SKM-1 treated with dmso at 0.1 percent for 144 hours (cell line): ENCODE data around the gene ZGPAT.

ENCODE experiments used
- DNase-seq: peaks from one replicate; lab custom pipeline; 2025; ENCODE audit not compliant: unreplicated experiment; lab: John Stamatoyannopoulos, UW

ZGPAT gene

DNA sequence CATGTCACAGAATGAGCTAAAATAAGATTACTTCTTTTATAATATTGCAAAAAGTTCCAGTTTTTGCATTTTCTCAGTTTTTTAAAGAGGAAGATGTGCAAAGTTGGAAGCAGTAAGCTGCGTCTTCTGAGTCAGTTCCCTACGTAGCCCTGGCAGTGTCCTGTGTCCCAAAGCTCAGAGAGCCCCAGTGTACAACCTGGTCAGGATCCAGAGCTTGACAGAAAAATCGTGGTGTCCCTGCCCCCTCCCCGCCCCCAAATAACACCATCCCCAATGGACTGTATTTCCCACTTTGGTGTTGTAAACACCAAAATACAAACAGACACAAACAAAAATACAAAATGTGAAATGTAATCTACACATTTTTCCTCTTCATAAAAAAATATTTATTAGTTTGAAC lies 36.3 kb downstream of the ZGPAT start:
- no peak for DNase-seq

GRCh38 chr20:63744574-63745423 lies 37.0 kb downstream of the ZGPAT start:
- no peak for DNase-seq

DNA sequence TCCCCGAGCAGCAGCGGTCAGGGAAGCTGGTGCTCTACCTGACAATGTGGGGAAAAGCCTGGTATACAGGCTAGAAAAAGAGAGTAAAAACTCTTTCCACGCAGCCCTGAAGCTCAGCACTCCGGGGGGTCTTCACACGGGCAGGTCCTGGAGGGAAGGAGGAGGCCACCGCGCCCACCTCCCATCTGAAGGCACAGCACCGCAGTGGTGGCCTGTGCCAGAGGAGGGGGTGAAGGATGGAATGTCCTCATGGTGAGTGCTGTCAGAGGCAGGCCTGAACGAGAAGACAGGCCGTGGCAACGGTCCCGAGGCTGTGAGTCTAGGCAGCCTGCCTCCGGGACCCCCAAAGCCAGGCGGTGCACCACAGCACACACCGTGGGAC lies 37.6 kb downstream of the ZGPAT start:
- no peak for DNase-seq

DNA sequence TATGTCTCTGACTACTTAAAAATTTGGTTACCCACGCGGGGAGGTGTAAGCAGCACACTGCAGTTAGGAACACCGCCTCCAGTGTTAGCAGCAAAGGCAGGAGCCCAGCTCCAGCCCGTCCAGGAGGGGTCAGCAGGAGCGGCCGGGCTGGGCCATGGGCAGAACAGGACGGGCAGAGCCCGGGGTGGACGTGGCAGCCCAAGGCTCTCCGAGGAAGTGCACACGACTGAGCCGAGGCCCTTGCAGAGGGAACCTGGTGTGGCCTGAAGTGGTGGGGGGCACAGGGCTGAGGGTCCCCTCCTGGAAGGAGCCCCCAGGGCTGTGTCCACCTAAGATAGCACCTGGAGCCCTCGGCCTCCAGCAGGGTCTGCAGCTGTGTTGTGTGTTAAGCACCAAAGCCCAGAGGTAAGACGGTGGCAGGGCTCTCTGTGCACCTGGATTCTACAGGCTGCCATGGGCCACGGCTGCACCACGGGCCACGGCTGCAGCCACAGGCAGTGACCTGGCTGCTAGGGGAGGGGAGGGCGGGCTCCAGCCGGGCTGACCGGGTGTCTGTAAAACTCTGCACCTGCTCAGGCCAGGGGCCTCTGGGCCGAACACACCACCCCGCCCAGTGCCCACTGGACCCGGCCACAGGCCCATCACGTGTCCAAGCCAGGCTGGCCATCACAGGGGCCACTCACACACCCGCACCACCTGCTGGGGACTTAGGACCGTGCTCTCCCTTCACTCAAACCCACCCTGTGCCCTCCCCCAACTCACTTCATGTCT lies 38.3 kb downstream of the ZGPAT start:
- no peak for DNase-seq

DNA sequence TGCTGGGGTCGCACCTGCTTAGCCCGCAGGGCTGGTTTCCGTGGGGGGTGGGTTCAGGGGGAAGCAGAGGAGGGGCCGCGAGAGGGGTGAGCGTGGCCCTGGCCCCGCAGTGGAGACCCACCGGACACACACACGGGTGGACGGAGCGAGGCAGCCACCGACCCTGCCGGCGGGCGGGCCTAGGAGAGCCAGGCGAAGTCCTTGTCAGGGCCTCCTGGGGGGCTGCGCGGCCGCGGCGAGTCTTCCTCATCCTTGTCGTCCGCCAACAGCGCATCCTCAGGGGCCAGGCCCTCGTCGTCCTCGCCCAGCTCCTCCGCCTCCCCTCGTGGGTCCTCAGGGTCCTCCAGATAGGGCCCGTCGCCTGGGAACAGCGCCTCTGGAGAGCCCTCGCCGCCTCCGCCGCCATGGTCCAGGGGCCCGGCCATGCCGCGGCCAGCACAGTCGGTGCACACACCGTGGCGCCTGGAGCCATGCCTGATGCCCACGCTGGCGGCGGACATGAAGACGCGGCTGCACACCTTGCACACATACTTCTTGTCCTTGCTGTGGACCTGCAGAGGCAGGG lies 39.0 kb downstream of the ZGPAT start:
- no peak for DNase-seq

DNA sequence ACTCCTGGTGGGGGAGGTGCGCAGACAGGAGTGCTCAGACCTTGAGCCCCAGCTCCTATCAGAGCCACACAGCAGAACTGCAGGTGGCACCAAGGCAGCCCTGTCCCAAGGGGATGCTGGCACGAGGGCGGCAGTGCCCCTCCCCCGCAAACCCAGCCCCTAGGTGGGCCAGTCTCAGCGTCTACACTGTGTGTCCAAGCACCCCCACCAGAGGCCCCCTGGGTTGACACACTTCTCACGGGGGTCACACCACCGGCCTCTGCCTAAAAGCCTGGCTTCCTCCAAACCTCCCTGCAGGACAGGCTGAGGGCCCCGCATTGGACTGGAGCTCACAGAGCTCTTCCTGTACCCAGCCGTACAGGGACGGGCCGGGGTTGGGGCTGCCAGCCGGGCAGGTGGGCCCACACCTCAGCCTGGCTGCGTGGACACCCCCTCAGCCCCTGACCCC lies 39.8 kb downstream of the ZGPAT start:
- no peak for DNase-seq

- no peak for DNase-seq
These were observed 40.5 kb downstream of the ZGPAT start for GRCh38 chr20:63748070-63748933.

- DNase-seq, result no peak
These were observed 41.1 kb downstream of the ZGPAT start for GRCh38 chr20:63748934-63749270.

DNA sequence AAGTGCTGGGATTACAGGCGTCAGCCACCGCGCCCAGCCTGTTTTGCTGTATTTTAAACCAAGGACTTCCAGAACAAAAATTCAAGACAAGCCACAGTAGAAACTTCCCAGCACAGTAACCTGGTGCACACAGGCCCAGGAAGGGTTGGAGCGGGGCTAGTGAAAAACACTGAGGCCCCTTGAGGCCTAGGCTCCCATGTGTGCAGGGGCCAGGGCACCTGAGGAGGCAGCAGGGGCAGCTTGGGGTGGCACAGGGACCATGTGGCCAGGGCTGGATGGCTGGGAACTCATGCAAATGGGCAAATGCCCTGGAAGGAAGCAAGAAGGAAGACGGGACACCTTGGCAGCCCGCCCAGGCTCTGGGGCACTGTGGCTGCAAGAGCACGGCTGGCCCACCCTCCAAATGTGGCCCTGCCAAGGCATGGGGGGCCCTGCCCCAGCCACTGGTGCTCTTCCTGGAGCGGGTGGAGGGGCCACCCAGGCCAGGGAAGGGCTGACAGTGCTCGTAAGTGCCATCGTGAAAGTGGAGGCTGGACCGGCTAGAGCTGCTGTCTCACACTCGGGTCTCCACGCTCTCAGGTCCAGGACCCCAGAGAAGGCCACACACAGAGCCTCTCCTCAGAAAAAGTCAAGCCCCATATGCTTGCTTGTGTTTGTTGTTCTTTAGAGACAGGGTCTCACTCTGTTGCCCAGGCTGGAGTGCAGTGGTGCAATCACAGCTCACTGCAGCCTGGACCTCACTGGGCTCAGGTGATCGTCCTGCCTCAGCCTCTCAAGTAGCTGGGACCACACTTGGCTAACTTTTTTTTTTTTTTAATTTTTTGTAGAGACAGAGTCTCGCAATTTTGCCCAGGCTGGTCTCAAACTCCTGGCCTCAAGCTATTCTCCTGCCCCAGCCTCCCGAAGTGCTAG lies 42.0 kb downstream of the ZGPAT start:
- DNase-seq, result no peak

GRCh38 chr20:63750807-63751470 lies 43.1 kb downstream of the ZGPAT start:
- no peak for DNase-seq

DNA sequence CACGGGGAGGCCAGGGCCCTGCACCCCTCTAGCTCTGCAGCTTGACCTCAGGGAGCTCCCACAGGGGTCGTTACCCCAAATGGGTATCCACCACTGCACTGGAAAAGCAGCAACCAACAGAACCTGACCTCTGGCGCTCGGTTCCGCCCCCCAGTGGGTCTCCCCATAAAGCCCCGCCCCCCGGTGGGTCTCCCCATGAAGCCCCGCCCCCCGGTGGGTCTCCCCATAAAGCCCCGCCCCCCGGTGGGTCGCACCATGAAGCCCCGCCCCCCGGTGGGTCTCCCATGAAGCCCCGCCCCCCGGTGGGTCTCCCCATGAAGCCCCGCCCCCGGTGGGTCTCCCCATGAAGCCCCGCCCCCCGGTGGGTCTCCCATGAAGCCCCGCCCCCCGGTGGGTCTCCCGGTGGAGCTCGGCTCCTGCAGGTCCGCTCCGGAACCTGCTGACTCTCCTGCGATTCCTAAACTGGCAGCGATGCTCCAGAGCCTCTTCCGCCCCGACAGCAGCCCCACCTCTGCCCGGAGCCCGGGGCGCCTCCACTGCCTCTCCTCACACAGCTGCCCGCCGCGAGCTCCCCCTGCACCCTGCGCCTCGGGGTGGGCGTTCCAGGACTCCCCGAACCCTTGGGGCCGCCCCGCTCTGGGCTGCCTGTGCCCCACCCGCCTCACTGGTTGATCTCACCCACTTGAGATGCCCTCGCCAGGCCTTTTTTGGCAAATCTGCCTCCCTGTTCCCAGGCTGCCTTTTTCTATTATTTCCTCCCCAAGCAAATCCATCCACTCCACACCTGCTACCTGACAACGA lies 43.8 kb downstream of the ZGPAT start:
- DNase-seq, result no peak

- no peak for DNase-seq
These were observed 44.7 kb downstream of the ZGPAT start for GRCh38 chr20:63752411-63753101.

DNA sequence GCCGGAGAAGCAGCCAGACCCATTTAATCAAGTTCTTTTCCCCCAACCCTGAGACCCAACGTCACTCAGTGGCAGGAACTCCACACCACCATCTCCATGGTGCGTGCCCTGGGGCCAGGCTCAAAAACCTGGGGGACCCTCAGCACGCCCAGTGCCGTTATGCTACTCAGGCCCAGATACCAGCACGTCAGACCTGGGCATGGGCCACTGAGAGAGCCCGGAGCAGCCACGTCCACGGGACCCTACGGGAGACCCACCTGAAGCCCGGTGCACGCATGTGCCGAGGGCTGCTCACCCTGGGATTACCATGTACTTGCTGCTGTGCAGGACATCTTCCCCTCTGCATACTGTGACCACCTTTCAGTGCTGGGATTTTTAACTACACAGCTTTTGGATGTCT lies 45.5 kb downstream of the ZGPAT start:
- no peak for DNase-seq

DNA sequence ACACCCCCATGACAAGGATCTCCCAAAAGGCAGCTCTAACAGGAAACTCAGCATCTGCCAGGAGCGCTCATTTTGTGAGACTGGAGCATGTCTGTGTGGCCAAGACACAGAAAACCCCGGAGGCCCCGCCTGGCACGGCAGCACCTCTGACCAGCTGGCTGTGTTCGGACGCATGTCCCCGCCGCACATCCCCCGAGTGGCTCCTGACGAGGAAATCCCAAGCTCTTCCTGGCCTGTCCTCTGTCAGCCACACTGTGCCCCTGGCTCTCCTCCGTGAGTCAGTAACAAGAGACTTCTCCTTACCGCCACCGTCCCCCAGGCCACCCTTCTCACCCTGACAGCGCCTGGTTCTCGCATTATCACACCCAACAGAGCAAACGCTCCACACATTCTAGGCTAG lies 46.2 kb downstream of the ZGPAT start:
- no peak for DNase-seq

DNA sequence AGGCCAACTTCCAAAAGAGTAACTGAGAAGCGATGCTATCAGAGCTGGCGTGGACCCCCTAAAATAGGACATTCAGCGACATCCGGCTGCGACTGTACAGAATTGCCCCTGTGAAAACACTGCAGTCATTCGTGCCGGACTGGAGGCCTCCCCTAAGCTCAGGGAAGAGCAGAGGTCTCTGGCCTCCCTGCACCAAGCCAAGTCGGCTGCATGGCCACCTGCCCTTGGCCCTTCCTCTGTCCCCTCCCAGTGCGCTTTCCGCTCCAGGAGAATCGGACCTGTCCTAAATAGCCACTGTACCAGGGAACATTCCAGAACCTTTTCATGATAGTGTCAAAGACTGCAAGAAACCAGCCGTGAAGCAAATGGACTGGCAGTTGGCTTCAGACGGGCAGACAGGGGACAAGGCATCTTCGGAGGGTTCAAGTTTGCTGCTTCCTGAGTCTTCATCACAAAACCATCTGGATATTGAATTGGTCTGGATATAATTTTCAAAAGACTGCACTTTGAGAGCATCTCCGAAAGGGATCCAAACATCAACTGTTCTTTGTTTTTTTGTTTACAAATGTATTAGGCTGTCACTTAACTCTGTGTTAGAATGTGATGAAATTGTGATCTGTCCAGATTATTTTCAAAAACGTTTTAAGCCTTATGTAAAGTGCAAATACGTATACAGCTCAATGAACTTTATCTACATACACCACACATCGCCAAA lies 48.3 kb downstream of the ZGPAT start:
- DNase-seq, result no peak

DNA sequence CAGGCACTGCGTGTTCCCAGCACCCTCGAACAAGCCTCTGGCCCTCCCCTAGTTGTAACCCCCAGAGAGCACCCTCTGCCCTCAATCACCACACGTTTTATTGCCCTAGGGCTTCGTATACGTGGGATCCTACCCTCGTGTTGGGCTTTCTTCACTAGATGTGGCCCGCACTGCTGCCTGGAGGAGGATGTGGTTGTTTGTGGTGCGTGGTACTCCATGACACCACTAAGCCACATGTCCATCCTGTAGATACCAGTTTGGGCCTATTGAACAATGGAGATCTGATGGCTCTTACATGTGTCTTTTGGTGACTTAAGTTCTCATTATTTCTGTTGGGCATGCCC lies 48.8 kb downstream of the ZGPAT start:
- DNase-seq, result no peak

DNA sequence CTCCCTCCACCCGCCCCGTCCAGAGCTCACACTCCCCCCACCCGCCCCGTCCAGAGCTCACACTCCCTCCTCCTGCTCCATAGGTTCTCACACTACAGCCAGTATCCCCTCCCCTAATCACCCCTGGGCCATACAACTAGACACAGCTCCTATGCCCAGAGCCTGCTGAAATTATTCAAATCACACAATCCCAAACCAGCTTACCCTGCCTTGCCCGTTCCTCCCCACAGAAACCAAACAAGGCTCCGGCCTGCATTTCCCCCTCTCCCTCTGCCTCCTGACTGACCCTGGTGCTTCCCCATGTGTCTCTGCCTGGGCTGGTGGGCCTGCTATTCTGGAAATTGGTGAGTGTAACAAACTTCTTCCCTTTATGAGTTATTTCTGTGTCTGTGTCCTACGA lies 50.3 kb downstream of the ZGPAT start:
- DNase-seq, result no peak
